SW 1271 (cell line): ENCODE measurements around the gene SKA3.
A peak's percentile ranks its signal among the peaks of the same experiment; 100 is the strongest.
"Not testable (repeated sequence)": the region's sequence is repeated elsewhere in the genome, so short reads cannot be mapped to it uniquely, and the experiment has no call there.

Source experiments
- DNase-seq, 2 experiments: peaks; one replicate each; lab custom pipeline; 2025; lab: John Stamatoyannopoulos, UW

SKA3 gene

GRCh38 chr13:21171420-21171819, 4.9 kb downstream of the SKA3 start:
- DNase-seq = no peak

GRCh38 chr13:21165606-21166005, 10.7 kb downstream of the SKA3 start:
- not testable (repeated sequence) for DNase-seq

GRCh38 chr13:21164631-21165030, 11.7 kb downstream of the SKA3 start:
- DNase-seq = no peak

GRCh38 chr13:21152251-21152899, 24.0 kb downstream of the SKA3 start:
- DNase-seq = no peak

GRCh38 chr13:21150013-21150412, 26.3 kb downstream of the SKA3 start:
- DNase-seq = no peak

- no peak for DNase-seq
These were observed 26.8 kb downstream of the SKA3 start for GRCh38 chr13:21149568-21149967.

- DNase-seq = no peak
These were observed 27.6 kb downstream of the SKA3 start for GRCh38 chr13:21148557-21149258.

- no peak for DNase-seq
These were observed 28.5 kb downstream of the SKA3 start for GRCh38 chr13:21147827-21148226.

- no peak for DNase-seq
These were observed 33.6 kb downstream of the SKA3 start for GRCh38 chr13:21142766-21143165.

- DNase-seq = no peak
These were observed 37.0 kb downstream of the SKA3 start for GRCh38 chr13:21139374-21139773.

- no peak for DNase-seq
These were observed 37.8 kb downstream of the SKA3 start for GRCh38 chr13:21138561-21138960.

GRCh38 chr13:21137696-21138095, 38.7 kb downstream of the SKA3 start:
- peak in 1 of 2 experiments; percentile 15 for DNase-seq

GRCh38 chr13:21135833-21136232, 40.5 kb downstream of the SKA3 start:
- DNase-seq = not testable (repeated sequence)

- no peak for DNase-seq
These were observed 41.9 kb downstream of the SKA3 start for GRCh38 chr13:21134475-21134874.

GRCh38 chr13:21133077-21133476, 43.3 kb downstream of the SKA3 start:
- DNase-seq = no peak

- DNase-seq = no peak
These were observed 46.2 kb downstream of the SKA3 start for GRCh38 chr13:21130116-21130515.

GRCh38 chr13:21124852-21125251, 51.5 kb downstream of the SKA3 start:
- DNase-seq = no peak

- DNase-seq = no peak
These were observed 52.4 kb downstream of the SKA3 start for GRCh38 chr13:21123956-21124355.

- DNase-seq = no peak
These were observed 54.7 kb downstream of the SKA3 start for GRCh38 chr13:21121616-21122015.

GRCh38 chr13:21120191-21120590, 56.2 kb downstream of the SKA3 start:
- no peak for DNase-seq

GRCh38 chr13:21119526-21119925, 56.8 kb downstream of the SKA3 start:
- no peak for DNase-seq

GRCh38 chr13:21118180-21118579, 58.2 kb downstream of the SKA3 start:
- no peak for DNase-seq

- DNase-seq = no peak
These were observed 59.1 kb downstream of the SKA3 start for GRCh38 chr13:21117104-21117809.
